NT2/D1 (cell line): ENCODE measurements around the gene NFIA.

Source experiments
- SUZ12 ChIP-seq: IDR thresholded peaks from 2 replicates; pipeline ENCODE4 v1.6.1; 2011; ENCODE audit not compliant: insufficient read length, insufficient read depth; ENCODE audit errors: extremely low read depth
- ZNF274 ChIP-seq: IDR thresholded peaks from 2 replicates; pipeline ENCODE4 v1.6.1; 2011; ENCODE audit warnings: mild to moderate bottlenecking, low read depth, low read length

GRCh38 chr1:61102041-61102440 lies 19.7 kb downstream of the NFIA start:
- TF ChIP-seq SUZ12: no peak
- TF ChIP-seq ZNF274: no peak
